ENCODE measurements around the gene CARMIL1. TPM values are rescaled to one million over a fixed set of nuclear protein-coding genes. Genes with fewer than 3 reads are reported as not detected.
A peak's percentile ranks its signal among the peaks of the same experiment; 100 is the strongest.

Gene CARMIL1
- total RNA-seq, 2 donors from 2014 or later = 0.56 to 0.76 TPM

DNA sequence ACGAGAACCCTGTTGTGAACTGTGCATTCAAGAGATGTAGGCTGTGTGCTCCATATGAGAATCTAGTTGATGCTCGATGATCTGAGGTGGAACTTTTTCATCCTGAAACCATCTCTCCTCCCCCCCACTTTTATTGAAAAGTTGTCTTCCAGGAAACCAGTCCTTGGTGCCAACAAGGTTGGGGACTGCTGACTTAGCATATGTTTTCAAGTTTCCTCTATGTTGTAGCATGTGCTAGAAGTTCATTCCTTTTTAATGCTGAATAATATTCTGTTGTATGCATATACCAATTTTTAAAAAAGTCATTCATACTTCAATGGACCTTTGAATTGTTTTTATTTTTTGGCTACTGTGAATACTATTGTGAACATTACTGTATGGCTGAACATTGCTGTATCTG is 27.2 kb downstream of the CARMIL1 start:
- H3K4me1 Mint-ChIP-seq (ENCODE audit: low read depth in 2 of 2) = no peaks in the 10 kb centered on the region
- no peak overlapping the region for H3K4me3 Mint-ChIP-seq

DNA sequence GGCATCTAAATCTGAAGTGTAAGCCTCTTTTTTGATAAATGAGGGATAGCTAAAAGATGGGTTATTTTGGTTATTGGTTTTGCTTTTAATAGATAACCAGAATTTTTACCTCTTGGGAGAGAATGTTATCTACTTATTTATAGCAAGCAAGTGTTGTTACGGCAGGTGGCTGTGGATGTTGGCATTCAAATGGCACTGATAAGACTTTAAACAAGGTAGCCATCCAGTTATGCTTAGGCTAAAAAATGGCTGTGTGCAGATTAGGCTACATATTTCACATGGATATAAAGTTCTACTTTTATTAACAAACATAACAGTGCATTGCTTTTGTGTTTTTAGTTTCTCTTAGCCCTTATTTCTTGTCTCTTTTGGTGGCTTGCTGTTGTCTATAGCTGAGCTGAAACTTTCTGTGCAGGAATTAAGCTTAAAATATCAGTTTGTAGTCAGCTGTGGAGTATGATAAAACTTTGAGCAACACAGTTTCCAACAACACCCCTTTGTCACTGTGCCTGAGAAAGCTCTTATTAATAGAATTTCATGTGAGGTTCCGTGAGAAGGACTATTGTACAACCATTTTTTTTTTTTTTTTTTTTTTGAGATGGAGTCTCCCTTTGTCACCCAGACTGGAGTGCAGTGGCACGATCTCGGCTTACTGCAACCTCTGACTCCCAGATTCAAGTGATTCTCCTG is 28.8 kb downstream of the CARMIL1 start:
- Mint-ChIP-seq H3K27me3 (peaks cover 4 to 23% of the 10 kb centered on the region in 2 donors), H3K9me3 (no peaks in the 10 kb centered on the region), H3K36me3 (no peaks in the 10 kb centered on the region), H3K4me3 (no peak overlapping the region), H3K27ac (no peak overlapping the region), H3K4me1 (ENCODE audit: low read depth in 2 of 2) (no peaks in the 10 kb centered on the region)
- DNase-seq (ENCODE audit: low spot score) (no peak), ATAC-seq (no peak)

More for the DNA sequence above, 27.2 kb downstream of the CARMIL1 start:
- no peak for DNase-seq (ENCODE audit: low spot score)
- H3K9me3 Mint-ChIP-seq = no peaks in the 10 kb centered on the region
- H3K36me3 Mint-ChIP-seq = no peaks in the 10 kb centered on the region
- no peak overlapping the region for H3K27ac Mint-ChIP-seq
- ATAC-seq = no peak
- peaks cover 4 to 23% of the 10 kb centered on the region in 2 donors for H3K27me3 Mint-ChIP-seq

DNA sequence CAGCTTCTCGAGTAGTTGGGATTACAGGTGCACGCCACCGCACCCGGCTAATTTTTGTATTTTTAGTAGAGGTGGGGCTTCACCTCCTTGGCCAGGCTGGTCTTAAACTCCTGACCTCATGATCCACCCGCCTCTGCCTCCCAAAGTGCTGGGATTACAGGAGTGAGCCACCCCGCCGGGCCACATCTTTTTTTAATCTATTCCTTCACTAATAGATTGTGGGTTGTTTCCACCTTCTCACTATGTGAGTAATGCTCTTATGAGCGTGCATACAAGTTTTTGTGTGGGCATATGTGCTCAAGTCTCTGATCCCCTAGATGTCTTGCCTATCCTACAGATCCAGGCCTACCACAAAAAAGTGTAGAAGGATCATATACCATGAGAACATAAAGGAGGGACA is 30.7 kb downstream of the CARMIL1 start:
- DNase-seq (ENCODE audit: low spot score) (no peak), ATAC-seq (no peak)
- H3K27ac Mint-ChIP-seq = no peak overlapping the region
- no peaks in the 10 kb centered on the region for H3K36me3 Mint-ChIP-seq
- no peaks in the 10 kb centered on the region for H3K9me3 Mint-ChIP-seq
- H3K4me3 Mint-ChIP-seq = no peak overlapping the region
- no peaks in the 10 kb centered on the region for H3K4me1 Mint-ChIP-seq (ENCODE audit: low read depth in 2 of 2)
- H3K27me3 Mint-ChIP-seq = peaks cover 0 to 18% of the 10 kb centered on the region in 2 donors

DNA sequence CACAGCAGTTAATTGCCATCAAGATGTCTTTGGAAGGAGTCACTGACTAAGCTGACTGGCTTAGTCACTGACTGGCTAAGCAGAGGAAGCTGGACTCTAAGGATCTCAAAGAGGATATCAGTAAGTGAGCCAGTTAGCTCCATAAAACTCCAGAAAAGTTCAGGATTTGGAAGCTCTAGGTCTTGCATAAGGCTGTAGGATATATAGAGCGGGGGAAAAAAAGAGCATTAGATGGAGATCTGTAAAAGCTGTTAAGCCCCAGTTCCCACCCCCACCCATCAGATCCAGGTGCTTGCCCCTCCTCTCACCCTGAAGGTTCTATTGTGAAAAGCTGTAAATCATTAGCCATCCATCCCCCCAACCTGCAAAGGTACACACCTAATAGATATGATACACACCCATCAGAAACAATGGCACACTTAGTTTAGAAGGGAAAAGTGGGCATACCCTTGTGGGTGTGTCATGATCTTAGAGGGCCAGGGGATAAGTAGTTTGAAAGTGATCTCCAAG is 32.2 kb downstream of the CARMIL1 start:
- Mint-ChIP-seq H3K27me3 (peaks cover 0 to 15% of the 10 kb centered on the region in 2 donors), H3K4me3 (no peak overlapping the region), H3K27ac (no peak overlapping the region), H3K36me3 (no peaks in the 10 kb centered on the region), H3K4me1 (ENCODE audit: low read depth in 2 of 2) (no peaks in the 10 kb centered on the region), H3K9me3 (no peaks in the 10 kb centered on the region)
- ATAC-seq (no peak), DNase-seq (ENCODE audit: low spot score) (no peak)

DNA sequence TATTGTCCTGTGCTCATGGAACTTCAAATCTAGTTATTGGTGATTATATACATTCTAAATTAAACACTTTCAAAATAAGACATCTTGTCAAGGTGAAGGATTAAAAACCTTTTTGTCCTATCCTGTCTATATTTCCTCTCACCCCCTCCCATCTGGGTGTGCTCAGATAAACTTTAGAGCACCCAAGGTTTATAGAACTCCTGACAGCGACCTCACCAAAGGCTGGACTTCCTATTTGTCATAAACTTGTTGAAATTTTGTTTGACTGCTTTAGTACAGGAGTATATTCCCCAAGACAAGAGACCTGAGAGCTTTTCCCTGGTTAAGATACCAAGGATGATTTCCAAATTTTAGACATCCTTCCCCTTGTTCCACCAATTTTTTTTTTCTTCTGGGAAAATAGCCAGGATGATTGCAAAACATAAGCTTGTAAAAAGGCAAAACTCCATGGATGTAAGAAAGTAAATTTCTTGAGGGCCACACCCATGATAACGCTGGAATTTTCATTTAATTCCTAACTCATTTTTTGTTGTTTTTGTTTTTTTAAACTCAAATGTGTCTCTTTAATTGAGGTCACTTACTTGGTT is 33.0 kb downstream of the CARMIL1 start:
- Mint-ChIP-seq H3K27me3 (peaks cover 0 to 15% of the 10 kb centered on the region in 2 donors), H3K4me1 (ENCODE audit: low read depth in 2 of 2) (no peaks in the 10 kb centered on the region), H3K4me3 (no peak overlapping the region), H3K27ac (no peak overlapping the region), H3K9me3 (no peaks in the 10 kb centered on the region), H3K36me3 (no peaks in the 10 kb centered on the region)
- DNase-seq (ENCODE audit: low spot score) (no peak), ATAC-seq (no peak)

DNA sequence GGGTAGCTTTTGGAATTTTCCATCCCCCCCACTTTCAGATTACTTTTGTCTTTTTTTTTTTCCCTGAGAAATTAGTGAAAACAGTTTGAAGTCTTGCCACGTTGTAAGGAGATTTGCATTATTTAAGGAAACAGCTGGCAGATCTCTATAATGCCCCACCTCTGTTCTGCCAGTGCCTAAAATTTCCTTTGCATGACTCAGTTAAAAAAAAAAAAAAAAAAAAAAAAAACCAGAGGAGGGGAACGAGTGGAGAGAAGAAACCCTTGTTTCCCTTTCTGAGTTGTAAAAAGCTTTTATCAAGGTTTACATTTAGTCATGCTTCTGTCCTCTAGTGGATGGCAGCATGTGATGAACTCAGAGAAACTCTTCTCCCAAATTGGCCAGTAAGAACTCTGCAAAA is 33.5 kb downstream of the CARMIL1 start:
- no peaks in the 10 kb centered on the region for H3K36me3 Mint-ChIP-seq
- ATAC-seq (no peak), DNase-seq (ENCODE audit: low spot score) (no peak)
- H3K9me3 Mint-ChIP-seq = no peaks in the 10 kb centered on the region
- H3K27ac Mint-ChIP-seq = no peak overlapping the region
- no peak overlapping the region for H3K4me3 Mint-ChIP-seq
- H3K27me3 Mint-ChIP-seq = peaks cover 0 to 10% of the 10 kb centered on the region in 2 donors
- H3K4me1 Mint-ChIP-seq (ENCODE audit: low read depth in 2 of 2) = no peaks in the 10 kb centered on the region

DNA sequence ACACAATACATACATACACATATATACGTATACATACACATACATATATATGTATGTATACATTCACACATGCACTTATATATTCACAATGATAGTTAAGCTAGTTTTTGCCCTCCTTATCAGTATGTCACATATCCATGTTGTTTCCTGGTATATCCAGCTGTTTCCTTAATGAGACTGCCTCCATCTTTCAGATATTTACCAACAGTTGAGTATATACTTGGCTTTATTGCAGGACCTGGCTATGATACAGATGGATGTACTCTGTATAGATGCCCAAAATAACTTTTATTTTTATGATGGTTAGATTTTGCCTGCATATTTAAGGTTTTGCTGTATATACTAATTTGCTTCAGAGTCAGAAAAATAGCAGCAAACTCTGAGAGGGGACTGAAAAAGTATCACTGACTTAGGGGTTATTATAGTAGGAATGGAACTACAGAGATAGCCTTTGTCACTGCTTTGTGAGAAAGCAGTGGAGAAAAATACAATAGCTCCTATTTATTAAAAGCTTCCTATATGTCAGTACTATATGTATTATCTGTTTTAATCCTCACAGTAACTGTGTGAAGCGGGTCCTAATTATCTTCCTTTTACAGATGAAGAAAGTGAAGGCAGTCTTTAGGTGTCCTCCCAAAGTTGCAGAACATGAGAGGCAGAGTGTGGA is 35.5 kb downstream of the CARMIL1 start:
- Mint-ChIP-seq H3K4me1 (ENCODE audit: low read depth in 2 of 2) (no peaks in the 10 kb centered on the region), H3K9me3 (no peaks in the 10 kb centered on the region), H3K27me3 (peaks cover 0 to 13% of the 10 kb centered on the region in 2 donors), H3K4me3 (no peak overlapping the region), H3K36me3 (no peaks in the 10 kb centered on the region), H3K27ac (no peak overlapping the region)
- DNase-seq (ENCODE audit: low spot score) (no peak), ATAC-seq (no peak)

DNA sequence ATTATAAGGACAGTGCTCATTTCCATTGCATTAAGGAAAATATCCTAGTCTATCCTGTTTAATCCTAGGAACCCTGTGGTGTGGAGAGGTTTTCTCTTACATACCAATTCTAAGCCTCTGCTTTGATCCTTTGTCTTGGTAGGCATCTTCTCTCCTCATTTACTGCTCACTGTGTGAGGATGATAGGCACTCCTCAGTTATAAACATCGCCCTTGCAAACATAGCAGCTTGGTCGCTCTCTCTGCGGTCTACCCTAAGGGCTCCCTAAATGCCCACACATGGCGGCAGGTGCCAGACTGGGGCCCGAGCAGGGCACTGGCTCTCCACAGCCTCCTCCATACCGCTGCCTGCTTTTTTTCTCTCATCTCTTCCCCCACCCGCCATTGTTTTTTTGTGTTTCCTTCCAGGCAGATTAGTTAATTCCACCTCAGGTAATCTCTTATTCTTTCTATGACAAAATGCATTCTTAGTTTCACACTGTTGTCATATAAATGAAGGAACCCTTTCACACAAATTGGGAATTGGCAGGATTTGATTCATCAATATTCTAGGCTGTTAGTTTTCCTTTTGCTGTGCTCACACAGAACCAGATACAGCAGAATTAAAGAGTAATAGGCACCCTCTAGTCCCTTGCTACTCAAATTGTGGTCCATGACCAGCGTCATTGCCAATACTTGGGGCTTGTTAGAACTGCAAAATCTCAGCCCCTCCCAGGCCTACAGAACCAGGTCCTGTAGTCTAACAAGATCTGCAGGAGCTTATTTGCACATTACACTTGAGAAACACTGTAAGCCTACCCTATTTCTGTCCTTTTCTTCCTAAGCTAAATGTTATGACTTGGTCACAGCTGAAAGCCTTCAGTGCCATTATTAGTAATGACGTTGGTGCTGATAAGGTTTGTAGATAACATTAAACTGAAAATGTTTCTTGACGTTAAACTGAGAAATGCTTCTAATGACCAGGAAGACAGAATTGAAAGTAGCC is 36.3 kb downstream of the CARMIL1 start:
- ATAC-seq (peak in 1 of 2 donors; percentile 52), DNase-seq (ENCODE audit: low spot score) (no peak)
- Mint-ChIP-seq H3K4me3 (no peak overlapping the region), H3K27ac (no peak overlapping the region), H3K9me3 (no peaks in the 10 kb centered on the region), H3K36me3 (no peaks in the 10 kb centered on the region), H3K27me3 (peaks cover 0 to 7% of the 10 kb centered on the region in 2 donors), H3K4me1 (ENCODE audit: low read depth in 2 of 2) (no peaks in the 10 kb centered on the region)

DNA sequence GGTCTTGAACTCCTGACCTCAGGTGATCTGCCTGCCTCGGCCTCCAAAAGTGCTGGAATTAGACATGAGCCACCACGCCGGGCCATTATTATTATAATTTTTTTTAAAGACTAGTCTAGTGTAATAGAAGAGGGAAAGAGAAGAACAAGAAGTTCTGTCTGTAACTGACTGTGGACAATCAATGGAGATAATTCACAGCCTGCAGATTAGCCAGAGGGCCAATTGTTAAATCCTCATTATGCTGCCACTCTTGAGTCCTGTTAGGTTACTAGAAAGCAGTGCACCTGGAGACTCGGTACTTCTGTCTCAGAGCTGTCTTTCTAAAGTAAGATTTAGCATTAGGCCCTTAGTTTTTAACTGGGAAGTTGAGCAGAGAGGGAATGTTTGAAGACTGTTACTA is 37.5 kb downstream of the CARMIL1 start:
- DNase-seq (ENCODE audit: low spot score) (no peak), ATAC-seq (no peak)

DNA sequence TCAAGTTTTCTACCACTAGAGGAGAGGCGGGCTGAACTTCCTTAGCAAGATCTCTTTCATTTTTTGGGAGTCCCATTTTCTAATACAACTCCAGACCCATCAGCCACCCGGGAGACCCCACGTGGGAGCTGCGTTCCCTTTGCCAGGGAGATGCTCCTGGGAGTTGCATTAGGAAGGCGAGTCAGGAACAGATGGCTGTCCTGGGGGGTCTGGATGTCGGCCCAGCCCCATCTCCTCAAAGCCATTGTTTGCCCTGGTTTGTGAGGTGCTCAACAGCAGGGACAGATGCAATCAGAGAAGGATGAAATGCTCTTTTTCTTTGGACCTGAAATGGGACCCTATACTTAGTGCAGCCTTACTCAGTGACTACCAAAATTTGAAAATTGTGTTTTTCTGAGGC is 39.4 kb downstream of the CARMIL1 start:
- Mint-ChIP-seq H3K4me1 (ENCODE audit: low read depth in 2 of 2) (no peaks in the 10 kb centered on the region), H3K9me3 (no peaks in the 10 kb centered on the region), H3K4me3 (no peak overlapping the region), H3K27me3 (peaks cover 0 to 5% of the 10 kb centered on the region in 2 donors), H3K36me3 (no peaks in the 10 kb centered on the region), H3K27ac (no peak overlapping the region)
- DNase-seq (ENCODE audit: low spot score) (no peak), ATAC-seq (no peak)

More for the DNA sequence above, 37.5 kb downstream of the CARMIL1 start:
- Mint-ChIP-seq H3K9me3 (no peaks in the 10 kb centered on the region), H3K4me1 (ENCODE audit: low read depth in 2 of 2) (no peaks in the 10 kb centered on the region), H3K4me3 (no peak overlapping the region), H3K36me3 (no peaks in the 10 kb centered on the region), H3K27ac (no peak overlapping the region), H3K27me3 (peaks cover 0 to 5% of the 10 kb centered on the region in 2 donors)

DNA sequence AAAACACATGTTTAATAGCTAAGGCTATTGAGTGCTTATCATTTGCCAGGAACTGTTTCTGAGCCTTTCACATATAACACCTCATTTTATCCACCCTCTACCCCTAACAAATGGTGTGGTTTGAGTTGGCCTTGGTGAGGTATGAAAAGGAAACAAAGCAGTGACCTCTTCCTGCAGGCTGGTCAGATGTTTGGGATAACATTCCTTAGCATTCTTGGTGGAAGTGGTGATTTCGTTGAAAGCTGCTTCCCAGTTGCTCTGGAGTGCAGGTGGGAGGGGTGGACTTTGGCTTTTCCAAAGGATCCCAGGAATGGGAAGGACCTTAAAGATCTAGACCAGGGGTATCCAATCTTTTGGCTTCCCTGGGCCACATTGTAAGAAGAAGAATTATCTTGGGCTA is 41.3 kb downstream of the CARMIL1 start:
- no peak for ATAC-seq
- H3K36me3 Mint-ChIP-seq = no peaks in the 10 kb centered on the region
- no peak overlapping the region for H3K4me3 Mint-ChIP-seq
- no peak overlapping the region for H3K27ac Mint-ChIP-seq
- H3K4me1 Mint-ChIP-seq (ENCODE audit: low read depth in 2 of 2) = no peaks in the 10 kb centered on the region
- no peak for DNase-seq (ENCODE audit: low spot score)
- peaks cover 0 to 13% of the 10 kb centered on the region in 2 donors for H3K27me3 Mint-ChIP-seq
- no peaks in the 10 kb centered on the region for H3K9me3 Mint-ChIP-seq

DNA sequence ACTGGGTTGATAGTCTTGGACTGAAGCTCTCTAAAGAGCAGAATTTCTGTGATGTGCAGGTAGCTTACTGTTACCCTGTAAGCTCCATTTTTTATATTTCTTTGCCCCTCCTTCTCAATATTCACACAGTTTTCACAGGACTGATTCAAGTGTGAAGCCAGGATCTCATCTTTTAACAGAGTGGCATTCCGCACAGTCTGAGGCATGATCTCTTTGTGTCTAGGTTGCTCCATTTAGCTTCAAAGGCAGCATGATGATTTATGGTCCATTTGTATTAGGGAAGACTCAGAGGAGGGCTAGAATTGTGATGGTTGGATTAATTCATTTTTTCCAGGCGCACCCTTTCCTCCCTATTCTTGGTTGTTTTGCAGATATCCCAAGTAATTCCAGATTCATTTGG is 43.5 kb downstream of the CARMIL1 start:
- H3K27ac Mint-ChIP-seq = no peak overlapping the region
- H3K36me3 Mint-ChIP-seq = no peaks in the 10 kb centered on the region
- H3K9me3 Mint-ChIP-seq = no peaks in the 10 kb centered on the region

DNA sequence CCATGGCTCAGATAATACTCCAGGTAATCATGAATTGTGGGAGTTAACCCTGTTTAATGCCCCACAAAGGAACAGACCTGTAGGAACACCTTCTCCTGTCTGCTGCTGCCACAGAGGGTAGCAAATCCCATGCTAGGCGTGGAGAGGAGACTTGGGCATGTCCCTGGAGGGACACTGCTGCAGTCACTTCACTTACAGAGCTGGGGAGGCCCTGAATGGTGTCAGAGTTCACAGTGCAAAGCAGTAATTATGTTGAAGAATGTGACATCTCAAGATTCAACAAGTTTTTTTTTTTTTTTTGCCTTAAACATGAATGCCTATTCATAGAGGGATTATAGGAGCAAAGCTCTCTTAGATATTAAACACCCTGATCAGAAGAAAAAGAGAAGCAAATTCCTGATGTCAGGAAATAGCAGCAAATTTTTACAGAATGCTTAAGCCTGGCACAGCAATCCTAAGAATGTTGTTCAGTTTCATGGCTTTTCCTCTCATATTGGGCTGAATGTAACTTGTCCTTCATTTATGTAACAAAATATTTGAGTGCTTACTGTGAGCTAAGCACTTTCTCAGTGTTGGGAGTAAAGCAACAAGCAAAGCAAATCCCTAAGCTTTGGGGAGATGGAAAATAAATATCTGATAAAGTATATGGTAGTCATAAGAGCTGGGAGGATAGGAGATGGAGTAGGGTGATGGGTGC is 45.0 kb downstream of the CARMIL1 start:
- Mint-ChIP-seq H3K36me3 (no peaks in the 10 kb centered on the region), H3K27me3 (peaks cover 0 to 8% of the 10 kb centered on the region in 2 donors), H3K9me3 (no peaks in the 10 kb centered on the region), H3K4me3 (no peak overlapping the region), H3K27ac (no peak overlapping the region), H3K4me1 (ENCODE audit: low read depth in 2 of 2) (no peaks in the 10 kb centered on the region)
- no peak for ATAC-seq
- DNase-seq (ENCODE audit: low spot score) = no peak

More for the DNA sequence above, 43.5 kb downstream of the CARMIL1 start:
- no peak for DNase-seq (ENCODE audit: low spot score)
- H3K4me1 Mint-ChIP-seq (ENCODE audit: low read depth in 2 of 2) = no peaks in the 10 kb centered on the region
- peaks cover 0 to 12% of the 10 kb centered on the region in 2 donors for H3K27me3 Mint-ChIP-seq
- no peak for ATAC-seq
- no peak overlapping the region for H3K4me3 Mint-ChIP-seq
